ENCODE data around the gene HDHD2. TPM values are rescaled to one million over a fixed set of nuclear protein-coding genes. Genes with fewer than 3 reads are reported as not detected.
"Not testable (repeated sequence)": the region's sequence is repeated elsewhere in the genome, so short reads cannot be mapped to it uniquely, and the experiment has no call there.

Gene HDHD2
- total RNA-seq, 2 donors from 2014 or later, result 31.9 to 47.1 TPM

GRCh38 chr18:47168913-47169312 is 18.6 kb upstream of the HDHD2 start:
- peak overlapping the region; percentile 6 for H3K27ac Mint-ChIP-seq
- H3K4me1 Mint-ChIP-seq (ENCODE audit: low read depth), result peaks cover 27% of the 10 kb centered on the region
- no peak for DNase-seq
- H3K27me3 Mint-ChIP-seq (ENCODE audit: low read depth), result no peaks in the 10 kb centered on the region
- no peaks in the 10 kb centered on the region for H3K9me3 Mint-ChIP-seq
- peak overlapping the region in 1 of 2 donors; percentile 7 for H3K4me3 Mint-ChIP-seq
- ATAC-seq (replicated peaks in 1 of 2), result peak; percentile 11 to 46
- H3K36me3 Mint-ChIP-seq (ENCODE audit: insufficient read depth in 2 of 2), result no peaks in the 10 kb centered on the region

- Mint-ChIP-seq H3K9me3 (no peaks in the 10 kb centered on the region), H3K27me3 (ENCODE audit: low read depth) (no peaks in the 10 kb centered on the region), H3K36me3 (ENCODE audit: insufficient read depth in 2 of 2) (no peaks in the 10 kb centered on the region), H3K27ac (peak overlapping the region; percentile 42), H3K4me3 (peak overlapping the region in 1 of 2 donors; percentile 7), H3K4me1 (ENCODE audit: low read depth) (peaks cover 32% of the 10 kb centered on the region)
- peak; percentile 13 to 32 for ATAC-seq (replicated peaks in 1 of 2)
- no peak for DNase-seq
Observed at GRCh38 chr18:47168509-47168908, 18.2 kb upstream of the HDHD2 start.

- Mint-ChIP-seq H3K4me1 (ENCODE audit: low read depth) (peaks cover 43% of the 10 kb centered on the region), H3K9me3 (no peaks in the 10 kb centered on the region), H3K4me3 (no peak overlapping the region), H3K27me3 (ENCODE audit: low read depth) (no peaks in the 10 kb centered on the region), H3K36me3 (ENCODE audit: insufficient read depth in 2 of 2) (peaks cover 0 to 3% of the 10 kb centered on the region in 2 donors), H3K27ac (no peak overlapping the region)
- ATAC-seq (replicated peaks in 1 of 2) (no peak), DNase-seq (no peak)
Observed at GRCh38 chr18:47166294-47166693, 16.0 kb upstream of the HDHD2 start.

GRCh38 chr18:47163241-47163640 is 12.9 kb upstream of the HDHD2 start:
- Mint-ChIP-seq H3K27ac (peak overlapping the region; percentile 65), H3K36me3 (ENCODE audit: insufficient read depth in 2 of 2) (peaks cover 0 to 3% of the 10 kb centered on the region in 2 donors), H3K9me3 (no peaks in the 10 kb centered on the region), H3K4me1 (ENCODE audit: low read depth) (peaks cover 35% of the 10 kb centered on the region), H3K27me3 (ENCODE audit: low read depth) (no peaks in the 10 kb centered on the region), H3K4me3 (peak overlapping the region in 1 of 2 donors; percentile 22)
- ATAC-seq (replicated peaks in 1 of 2) (peak; percentile 74 to 93), DNase-seq (no peak)

GRCh38 chr18:47160256-47160655 is 10.0 kb upstream of the HDHD2 start:
- Mint-ChIP-seq H3K4me1 (ENCODE audit: low read depth) (peaks cover 28% of the 10 kb centered on the region), H3K4me3 (no peak overlapping the region), H3K27me3 (ENCODE audit: low read depth) (no peaks in the 10 kb centered on the region), H3K9me3 (no peaks in the 10 kb centered on the region), H3K36me3 (ENCODE audit: insufficient read depth in 2 of 2) (peaks cover 0 to 5% of the 10 kb centered on the region in 2 donors), H3K27ac (no peak overlapping the region)
- ATAC-seq (replicated peaks in 1 of 2) (no peak), DNase-seq (no peak)

GRCh38 chr18:47158404-47158803 is 8.1 kb upstream of the HDHD2 start:
- Mint-ChIP-seq H3K4me1 (ENCODE audit: low read depth) (peaks cover 10% of the 10 kb centered on the region), H3K36me3 (ENCODE audit: insufficient read depth in 2 of 2) (peaks cover 0 to 11% of the 10 kb centered on the region in 2 donors)
- not testable (repeated sequence) for H3K9me3 Mint-ChIP-seq; H3K4me3 Mint-ChIP-seq; H3K27ac Mint-ChIP-seq; ATAC-seq (replicated peaks in 1 of 2); DNase-seq; H3K27me3 Mint-ChIP-seq (ENCODE audit: low read depth)

- Mint-ChIP-seq H3K27me3 (ENCODE audit: low read depth) (no peaks in the 10 kb centered on the region), H3K9me3 (no peaks in the 10 kb centered on the region), H3K4me1 (ENCODE audit: low read depth) (peaks cover 39% of the 10 kb centered on the region), H3K27ac (peak overlapping the region; percentile 98), H3K4me3 (peak overlapping the region; percentile 99 to 100), H3K36me3 (ENCODE audit: insufficient read depth in 2 of 2) (peaks cover 0 to 9% of the 10 kb centered on the region in 2 donors)
- no peak for ATAC-seq (replicated peaks in 1 of 2)
- DNase-seq, result no peak
Observed at GRCh38 chr18:47151439-47151838, 1.1 kb upstream of the HDHD2 start.

- Mint-ChIP-seq H3K4me1 (ENCODE audit: low read depth) (peaks cover 44% of the 10 kb centered on the region), H3K27me3 (ENCODE audit: low read depth) (no peaks in the 10 kb centered on the region), H3K27ac (peak overlapping the region; percentile 98), H3K9me3 (no peaks in the 10 kb centered on the region), H3K36me3 (ENCODE audit: insufficient read depth in 2 of 2) (peaks cover 0 to 13% of the 10 kb centered on the region in 2 donors), H3K4me3 (peak overlapping the region; percentile 99 to 100)
- peak; percentile 51 to 54 for ATAC-seq (replicated peaks in 1 of 2)
- peak; percentile 5 to 8 for DNase-seq
Observed at GRCh38 chr18:47150824-47151366, 595 bp upstream of the HDHD2 start.

GRCh38 chr18:47149457-47150028 is 757 bp downstream of the HDHD2 start:
- Mint-ChIP-seq H3K4me3 (peak overlapping the region; percentile 99 to 100), H3K27me3 (ENCODE audit: low read depth) (no peaks in the 10 kb centered on the region), H3K27ac (peak overlapping the region; percentile 98), H3K9me3 (peaks cover 0 to 2% of the 10 kb centered on the region in 2 donors), H3K36me3 (ENCODE audit: insufficient read depth in 2 of 2) (peaks cover 0 to 13% of the 10 kb centered on the region in 2 donors), H3K4me1 (ENCODE audit: low read depth) (peaks cover 56% of the 10 kb centered on the region)
- ATAC-seq (replicated peaks in 1 of 2), result no peak
- no peak for DNase-seq

- no peak for ATAC-seq (replicated peaks in 1 of 2)
- Mint-ChIP-seq H3K36me3 (ENCODE audit: insufficient read depth in 2 of 2) (peaks cover 2 to 12% of the 10 kb centered on the region in 2 donors), H3K27ac (no peak overlapping the region), H3K27me3 (ENCODE audit: low read depth) (no peaks in the 10 kb centered on the region), H3K4me3 (no peak overlapping the region), H3K4me1 (ENCODE audit: low read depth) (peaks cover 60% of the 10 kb centered on the region), H3K9me3 (peaks cover 0 to 2% of the 10 kb centered on the region in 2 donors)
- DNase-seq, result no peak
Observed at GRCh38 chr18:47146206-47146605, 4.1 kb downstream of the HDHD2 start.

- Mint-ChIP-seq H3K27ac (no peak overlapping the region), H3K9me3 (peaks cover 0 to 2% of the 10 kb centered on the region in 2 donors), H3K4me3 (no peak overlapping the region), H3K36me3 (ENCODE audit: insufficient read depth in 2 of 2) (peaks cover 2 to 13% of the 10 kb centered on the region in 2 donors), H3K27me3 (ENCODE audit: low read depth) (no peaks in the 10 kb centered on the region), H3K4me1 (ENCODE audit: low read depth) (peaks cover 43% of the 10 kb centered on the region)
- DNase-seq (no peak), ATAC-seq (replicated peaks in 1 of 2) (no peak)
Observed at GRCh38 chr18:47143899-47144485, 6.3 kb downstream of the HDHD2 start.

- no peak overlapping the region for H3K27ac Mint-ChIP-seq
- no peak overlapping the region for H3K4me3 Mint-ChIP-seq
- H3K36me3 Mint-ChIP-seq (ENCODE audit: insufficient read depth in 2 of 2), result peaks cover 2 to 13% of the 10 kb centered on the region in 2 donors
- H3K9me3 Mint-ChIP-seq, result peaks cover 0 to 2% of the 10 kb centered on the region in 2 donors
- no peaks in the 10 kb centered on the region for H3K27me3 Mint-ChIP-seq (ENCODE audit: low read depth)
- DNase-seq (no peak), ATAC-seq (replicated peaks in 1 of 2) (no peak)
- H3K4me1 Mint-ChIP-seq (ENCODE audit: low read depth), result peaks cover 34% of the 10 kb centered on the region
Observed at GRCh38 chr18:47143153-47143552, 7.1 kb downstream of the HDHD2 start.

GRCh38 chr18:47141289-47141688 is 9.0 kb downstream of the HDHD2 start:
- Mint-ChIP-seq H3K27me3 (ENCODE audit: low read depth) (no peaks in the 10 kb centered on the region), H3K9me3 (peaks cover 0 to 2% of the 10 kb centered on the region in 2 donors), H3K27ac (no peak overlapping the region), H3K4me1 (ENCODE audit: low read depth) (peaks cover 27% of the 10 kb centered on the region), H3K36me3 (ENCODE audit: insufficient read depth in 2 of 2) (peaks cover 2 to 13% of the 10 kb centered on the region in 2 donors), H3K4me3 (no peak overlapping the region)
- DNase-seq (no peak), ATAC-seq (replicated peaks in 1 of 2) (no peak)

Data from activated T-cell treated with anti-CD3 and anti-CD28 coated beads, Interleukin-2, amount 50 U/mL, for 72 hours (primary cell).